Stimulated activated CD4-positive, alpha-beta T cell treated with anti-CD3 and anti-CD28 coated beads, Interleukin-1b, Interleukin-23, amount 100 ng/mL, for 24 hours (primary cell): ENCODE data around the gene MRFAP1L1.

Source experiments
- DNase-seq, 4 experiments: peaks; one replicate each; pipeline ENCODE4 v3.0.0-alpha.2; 2020; ENCODE audit warnings: low read depth in 4 of 4, low spot score in 1 of 4

The MRFAP1L1 gene

DNA sequence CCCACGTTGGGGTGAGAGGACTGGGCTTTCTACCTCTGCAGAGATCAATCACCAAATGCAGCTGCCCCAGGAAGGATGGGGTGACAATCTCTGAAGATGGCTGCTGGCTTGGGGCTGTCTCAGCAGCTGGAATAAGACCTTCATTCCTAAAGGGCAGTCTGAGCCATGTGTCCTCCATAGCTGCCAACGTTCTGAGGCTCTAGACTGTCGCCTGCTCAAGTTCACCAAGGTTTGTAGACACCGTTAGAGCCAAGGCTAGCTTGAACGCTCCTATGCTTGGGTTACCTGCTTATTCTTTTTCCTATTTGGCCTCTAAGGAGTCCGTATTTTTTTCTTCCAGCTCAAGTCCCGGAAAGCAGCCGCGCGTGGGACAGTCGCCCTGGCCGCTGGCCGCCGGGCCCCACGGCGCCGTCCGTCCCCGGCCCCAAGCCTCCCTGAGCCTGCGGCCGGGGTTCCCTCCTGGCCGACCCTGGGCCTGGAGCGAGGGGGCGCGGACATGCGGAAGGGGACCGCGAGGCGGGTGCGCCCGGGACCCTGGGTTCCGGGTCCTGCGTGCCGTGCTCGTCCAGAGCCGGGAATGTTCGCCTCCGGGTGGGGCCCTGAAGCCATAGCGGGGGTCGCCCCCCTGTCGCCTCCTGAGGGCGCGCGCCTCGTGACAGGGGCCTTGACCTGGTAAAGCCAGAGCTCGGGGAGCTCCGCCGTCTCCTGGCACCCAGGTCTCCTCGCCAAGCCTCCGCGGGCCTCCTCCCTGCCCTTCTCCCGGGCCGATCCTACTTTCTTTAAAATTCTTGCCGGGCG, 45.9 kb downstream of the MRFAP1L1 start:
- DNase-seq, result no peak

DNA sequence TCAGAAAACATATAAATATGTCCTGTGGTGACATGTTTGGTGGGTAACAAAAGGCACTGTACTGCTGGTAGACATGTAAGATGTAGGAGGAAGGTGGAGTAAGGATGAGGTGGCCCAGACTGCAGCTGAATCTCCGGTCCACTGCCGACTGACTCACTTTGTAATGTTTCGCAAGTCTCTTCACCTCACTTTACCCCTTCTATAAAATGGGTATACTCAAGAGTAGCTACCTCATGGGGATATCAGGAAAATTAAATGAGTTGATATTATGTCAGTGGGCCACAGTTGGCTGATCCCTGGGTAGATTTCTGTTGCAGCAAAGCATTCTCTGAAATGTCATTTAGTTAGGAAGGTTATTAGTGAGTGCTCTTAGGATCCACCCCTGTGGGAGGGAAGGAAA, 47.1 kb downstream of the MRFAP1L1 start:
- no peak for DNase-seq

DNA sequence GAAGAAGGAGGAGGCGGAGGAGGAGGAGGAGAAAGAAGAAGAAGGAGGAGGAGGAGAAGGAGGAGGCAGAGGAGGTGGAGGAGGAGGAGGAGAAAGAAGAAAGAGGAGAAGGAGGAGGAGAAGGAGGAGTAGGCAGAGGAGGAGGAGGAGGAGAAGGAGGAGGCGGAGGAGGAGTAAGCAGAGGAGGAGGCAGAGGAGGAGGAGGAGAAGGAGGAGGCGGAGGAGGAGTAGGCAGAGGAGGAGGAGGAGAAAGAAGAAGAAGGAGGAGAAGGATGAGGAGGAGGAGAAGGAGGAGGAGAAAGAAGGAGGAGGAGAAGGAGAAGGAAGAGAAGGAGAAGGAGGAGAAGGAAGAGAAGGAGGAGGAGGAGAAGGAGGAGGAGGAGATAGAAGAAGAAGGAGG, 49.2 kb downstream of the MRFAP1L1 start:
- no peak for DNase-seq

DNA sequence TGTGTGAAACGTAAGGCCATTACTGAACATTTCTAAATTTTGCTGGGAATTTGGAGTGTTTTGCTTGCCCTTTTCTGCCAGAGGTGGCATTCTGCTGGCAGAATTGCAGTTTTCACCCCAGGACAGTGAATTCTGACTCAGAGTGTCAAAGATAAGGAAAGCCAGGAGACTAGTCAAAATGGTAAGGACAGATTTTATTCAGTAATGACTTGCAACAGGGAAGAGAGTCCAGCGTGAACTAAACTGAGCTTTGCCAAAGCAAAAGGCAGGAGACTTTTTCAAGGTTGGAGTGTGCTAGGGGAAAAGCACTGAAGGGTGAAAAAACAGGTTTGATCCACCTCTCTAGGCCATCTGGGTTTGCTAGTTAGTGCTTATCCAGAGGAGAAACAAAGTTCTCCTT, 49.8 kb downstream of the MRFAP1L1 start:
- no peak for DNase-seq

DNA sequence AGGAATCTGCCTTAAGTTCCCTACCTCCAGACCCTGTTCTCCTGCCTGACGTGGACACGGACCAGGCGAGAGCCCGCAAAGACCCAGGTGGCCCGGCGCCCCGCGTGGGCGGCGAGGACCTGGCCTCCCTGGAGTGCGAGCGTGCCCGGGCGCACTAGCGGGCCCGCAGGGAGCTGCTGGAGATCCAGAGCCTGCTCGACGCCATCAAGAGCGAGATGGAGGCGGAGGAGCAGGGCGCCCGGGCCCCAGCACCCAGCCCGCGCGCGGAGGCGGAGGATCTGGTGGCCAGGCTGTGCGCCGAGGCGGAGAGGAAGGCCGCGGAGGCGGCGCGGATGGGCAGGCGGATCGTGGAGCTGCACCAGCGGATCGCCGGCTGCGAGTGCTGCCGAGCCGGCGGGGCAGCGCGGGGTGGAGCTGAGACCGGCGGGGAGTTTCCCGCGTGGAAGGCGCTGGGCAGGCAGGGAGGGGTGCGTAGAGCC, 51.0 kb downstream of the MRFAP1L1 start:
- peak in 2 of 4 experiments; percentile 20 to 38 for DNase-seq

DNA sequence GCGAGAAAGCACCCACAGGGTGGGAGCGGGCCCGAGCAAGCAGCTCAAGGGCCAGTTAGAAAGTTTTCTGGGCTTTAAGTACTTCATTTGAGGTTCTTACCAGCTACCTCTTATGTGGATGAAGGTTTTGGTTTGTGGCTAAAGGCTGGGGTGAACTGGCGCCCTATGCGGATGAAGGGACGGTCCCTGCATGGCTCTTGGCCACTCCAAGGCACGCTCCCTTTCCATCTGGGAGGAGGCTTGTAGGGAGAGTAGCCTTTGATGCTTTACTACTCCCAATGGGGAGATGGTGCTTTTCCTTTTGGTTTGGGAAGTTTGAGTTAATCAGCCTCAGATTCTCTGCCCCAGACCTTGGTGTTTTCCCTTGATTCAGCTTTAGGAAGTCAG, 51.5 kb downstream of the MRFAP1L1 start:
- no peak for DNase-seq
